GM23248 (cell line): ENCODE results near the gene PLOD1. TPM values are rescaled to one million over a fixed set of nuclear protein-coding genes. Genes with fewer than 3 reads are reported as not detected.
"Not testable (repeated sequence)": the region's sequence is repeated elsewhere in the genome, so short reads cannot be mapped to it uniquely, and the experiment has no call there.

Experiments used
- DNase-seq: peaks from one replicate; pipeline ENCODE4 v3.0.0-alpha.2; 2015
- H2AFZ ChIP-seq: fragments of 200-600 bp; sonication (generic); 2 replicates; pipeline ENCODE4 v1.6.1; 2016; ENCODE audit warnings: antibody characterized with exemption
- H3F3A ChIP-seq: fragments of 200-600 bp; sonication (generic); 2 replicates; pipeline ENCODE4 v1.6.1; 2016; ENCODE audit warnings: mild to moderate bottlenecking, antibody characterized with exemption, mixed run types; ENCODE audit not compliant: insufficient read depth
- H3K27ac ChIP-seq: fragments of 200-600 bp; sonication (generic); 2 replicates; pipeline ENCODE4 v1.5.1; 2016; ENCODE audit warnings: mild to moderate bottlenecking
- H3K27me3 ChIP-seq: fragments of 200-600 bp; sonication (generic); replicated peaks from 2 replicates; pipeline ENCODE4 v1.6.1; 2016; ENCODE audit warnings: mild to moderate bottlenecking; ENCODE audit not compliant: insufficient read depth
- H3K36me3 ChIP-seq: fragments of 200-600 bp; sonication (generic); 2 replicates; pipeline ENCODE4 v1.6.1; 2016; ENCODE audit warnings: low read depth, mild to moderate bottlenecking
- H3K4me1 ChIP-seq: fragments of 200-600 bp; sonication (generic); 2 replicates; pipeline ENCODE4 v1.6.1; 2016; ENCODE audit warnings: mild to moderate bottlenecking; ENCODE audit not compliant: insufficient read depth
- H3K4me2 ChIP-seq: fragments of 200-600 bp; sonication (generic); one replicate; pipeline ENCODE4 v1.6.1; 2016; ENCODE audit warnings: mild to moderate bottlenecking; ENCODE audit not compliant: unreplicated experiment
- H3K4me3 ChIP-seq: fragments of 200-600 bp; sonication (generic); 2 replicates; pipeline ENCODE4 v1.5.1; 2016; ENCODE audit warnings: mild to moderate bottlenecking
- H3K79me2 ChIP-seq: fragments of 200-600 bp; sonication (generic); 2 replicates; pipeline ENCODE4 v1.6.1; 2016; ENCODE audit warnings: mild to moderate bottlenecking; ENCODE audit not compliant: insufficient read depth
- H3K9ac ChIP-seq: fragments of 200-600 bp; sonication (generic); 2 replicates; pipeline ENCODE4 v1.6.1; 2016; ENCODE audit warnings: mild to moderate bottlenecking
- H3K9me2 ChIP-seq: fragments of 200-600 bp; sonication (generic); 2 replicates; pipeline ENCODE4 v1.6.1; 2016; ENCODE audit warnings: mixed run types, mild to moderate bottlenecking, moderate library complexity; ENCODE audit not compliant: insufficient read depth
- H3K9me3 ChIP-seq: fragments of 200-600 bp; sonication (generic); one replicate; pipeline ENCODE4 v1.6.1; 2017; ENCODE audit warnings: low read depth
- H4K20me1 ChIP-seq: fragments of 200-600 bp; sonication (generic); 2 replicates; pipeline ENCODE4 v1.6.0; 2016; ENCODE audit not compliant: insufficient read depth
- EZH2 ChIP-seq: fragments of 200-600 bp; sonication (generic); IDR thresholded peaks from 2 replicates; pipeline ENCODE4 v1.6.1; 2018; ENCODE audit warnings: antibody characterized with exemption, mild to moderate bottlenecking; ENCODE audit not compliant: insufficient read depth, poor library complexity, severe bottlenecking
- EZH2phosphoT487 ChIP-seq: fragments of 200-600 bp; sonication (generic); IDR thresholded peaks from 2 replicates; pipeline ENCODE4 v1.6.1; 2018; ENCODE audit warnings: antibody characterized with exemption, moderate library complexity, mild to moderate bottlenecking, low read depth; ENCODE audit not compliant: insufficient read depth
- WGBS, 2 experiments: methylation state at CpG; one replicate each; pipeline ENCODE4 v1.1.6; 2015 to 2017; ENCODE audit warnings: low lambda C conversion rate in 2 of 2, low coverage in 1 of 2; ENCODE audit errors: missing lambda C conversion rate in 2 of 2; 5-methylcytosine and 5-hydroxymethylcytosine counted together
- in situ Hi-C: fragments of 300-500 bp; cut with MboI; formaldehyde crosslinking; loops from 2 replicates; pipeline ENCODE4 v1.15.0; 2020
- polyA plus RNA-seq: library from polyadenylated mRNA; unstranded; fragments of >200 nt; fragmentation: Nextera tagmentation; extraction: Ambion mirVana; gene quantifications from 2 replicates; pipeline ENCODE4 v1.2.1, GENCODE V29; 2016
- total RNA-seq: library from RNA; depleted of rRNA; stranded (reverse); fragments of >200 nt; shearing (Covaris generic); gene quantifications from 2 replicates; pipeline ENCODE4 v1.2.3, GENCODE V29; 2014

Gene PLOD1
- total and polyA plus RNA-seq, 2 experiments from 2014 or later, result 443 to 633 TPM

GRCh38 chr1:11923069-11923826, 11.3 kb upstream of the PLOD1 start:
- in situ Hi-C loops, result no loop called here

DNA sequence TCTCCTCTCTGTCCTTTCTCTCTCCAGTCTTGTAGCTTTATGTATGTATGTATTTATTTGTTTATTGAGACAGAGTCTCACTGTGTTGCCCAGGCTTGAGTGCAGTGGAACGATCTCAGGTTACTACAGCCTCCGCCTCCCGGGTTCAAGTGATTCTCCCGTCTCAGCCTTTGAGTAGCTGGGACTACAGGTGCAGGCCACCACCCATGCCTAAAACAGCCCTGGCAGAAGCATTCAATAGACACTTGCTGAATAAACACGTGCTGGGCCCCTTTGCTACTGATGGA, 10.7 kb upstream of the PLOD1 start:
- H2AFZ ChIP-seq, result no peak overlapping the region
- H3K36me3 ChIP-seq, result no peaks in the 10 kb centered on the region; the same call in 1 of the 2 replicates
- peak overlapping the region; percentile 86 for H3K4me2 ChIP-seq
- TF ChIP-seq EZH2phosphoT487 (no peak), EZH2 (no peak)
- H3K9me3 ChIP-seq, result no peaks in the 10 kb centered on the region
- 45 to 49% methylated on average over 5 of the region's 5 CpGs for WGBS, 2 experiments
- no peaks in the 10 kb centered on the region for H3K27me3 ChIP-seq
- in situ Hi-C loops, result no loop called here
- no peaks in the 10 kb centered on the region for H3K9me2 ChIP-seq
- no peak overlapping the region for H3K27ac ChIP-seq
- peaks cover 61% of the 10 kb centered on the region for H3K79me2 ChIP-seq
- no peak for DNase-seq
- H4K20me1 ChIP-seq, result peaks cover 5% of the 10 kb centered on the region; the same call in 1 of the 2 replicates
- peak overlapping the region; percentile 28; the same call in 1 of the 2 replicates for H3K9ac ChIP-seq
- peaks cover 16% of the 10 kb centered on the region for H3F3A ChIP-seq
- peaks cover 20% of the 10 kb centered on the region for H3K4me1 ChIP-seq
- peak overlapping the region; percentile 73; the same call in 1 of the 2 replicates for H3K4me3 ChIP-seq

More at GRCh38 chr1:11923069-11923826, 11.3 kb upstream of the PLOD1 start:
- Histone ChIP-seq H3K79me2 (peaks cover 61% of the 10 kb centered on the region), H3K4me2 (peak overlapping the region; percentile 86), H3F3A (peaks cover 21% of the 10 kb centered on the region), H4K20me1 (peaks cover 5% of the 10 kb centered on the region; the same call in 1 of the 2 replicates), H3K9ac (peak overlapping the region; percentile 28; the same call in 1 of the 2 replicates), H3K9me2 (no peaks in the 10 kb centered on the region), H3K27ac (no peak overlapping the region), H2AFZ (no peak overlapping the region), H3K4me3 (0 out of 2 replicates have a peak overlapping the region, but pooled peaks have one; percentile 73), H3K9me3 (no peaks in the 10 kb centered on the region), H3K27me3 (no peaks in the 10 kb centered on the region), H3K36me3 (no peaks in the 10 kb centered on the region; the same call in 1 of the 2 replicates), H3K4me1 (peaks cover 26% of the 10 kb centered on the region)
- TF ChIP-seq EZH2 (no peak), EZH2phosphoT487 (no peak)
- no peak for DNase-seq
- WGBS, 2 experiments, result 82 to 86% methylated on average over 23 to 24 of the region's 24 CpGs

- Histone ChIP-seq H3K9me2 (no peaks in the 10 kb centered on the region), H3K36me3 (no peaks in the 10 kb centered on the region; the same call in 1 of the 2 replicates), H4K20me1 (peaks cover 5% of the 10 kb centered on the region; the same call in 1 of the 2 replicates), H3K4me1 (peaks cover 16% of the 10 kb centered on the region), H3K27me3 (no peaks in the 10 kb centered on the region), H3K9ac (peak overlapping the region; percentile 62), H3K4me2 (peak overlapping the region; percentile 86), H3K79me2 (peaks cover 56% of the 10 kb centered on the region), H3K9me3 (no peaks in the 10 kb centered on the region), H3F3A (peaks cover 9% of the 10 kb centered on the region; the same call in 1 of the 2 replicates), H2AFZ (no peak overlapping the region), H3K4me3 (peak overlapping the region; percentile 73), H3K27ac (no peak overlapping the region)
- peak; percentile 33 for DNase-seq
- TF ChIP-seq EZH2, result no peak
- no peak for TF ChIP-seq EZH2phosphoT487
- in situ Hi-C loops, result no loop called here
- WGBS, 2 experiments, result 51 to 54% methylated on average over 16 of the region's 16 CpGs
These were observed 10.0 kb upstream of the PLOD1 start for GRCh38 chr1:11924334-11925195.

DNA sequence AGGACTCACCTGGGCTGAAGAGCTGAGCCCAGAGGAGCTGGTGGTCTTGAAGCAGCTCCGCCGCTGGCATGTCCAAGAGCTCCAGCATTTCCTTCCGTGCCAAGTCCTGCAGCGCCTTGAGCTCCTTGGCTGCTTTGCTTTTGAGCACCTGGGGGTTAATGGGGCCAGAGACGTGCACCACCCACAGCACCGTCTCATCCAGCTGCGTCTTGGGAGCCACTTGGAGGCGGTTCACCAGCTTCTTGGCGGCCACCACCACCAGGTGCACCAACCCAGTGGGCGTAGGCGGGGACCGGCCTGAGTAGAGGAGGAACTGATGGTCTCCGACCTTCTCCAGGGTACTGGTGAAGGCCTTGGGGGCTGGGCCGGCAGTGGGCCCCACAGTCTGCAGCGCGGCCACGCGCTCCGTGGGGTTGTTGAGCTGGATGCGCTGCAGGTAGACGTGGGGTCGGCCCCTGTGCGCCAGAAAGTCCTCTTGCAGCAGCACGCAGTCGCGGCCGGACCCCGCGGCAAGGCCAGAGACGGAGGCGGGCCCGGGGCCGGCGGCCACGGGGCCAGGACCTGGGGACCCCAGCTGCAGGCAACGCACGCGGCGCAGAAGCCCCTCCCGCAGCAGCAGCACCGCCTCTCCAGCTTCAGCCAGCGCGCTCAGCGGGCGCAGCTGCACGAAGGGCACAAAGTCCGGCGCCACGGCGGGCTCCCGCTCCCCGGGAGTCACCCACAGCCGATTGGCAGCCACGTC, 9.2 kb upstream of the PLOD1 start:
- H3K79me2 ChIP-seq, result peaks cover 49% of the 10 kb centered on the region
- H3K9me2 ChIP-seq, result not testable (repeated sequence)

More for the DNA sequence above, 9.2 kb upstream of the PLOD1 start:
- Histone ChIP-seq H3K9ac (peak overlapping the region; percentile 62), H3K4me1 (peaks cover 22% of the 10 kb centered on the region), H3K4me2 (peak overlapping the region; percentile 86), H3K4me3 (peak overlapping the region; percentile 73)
- H3F3A ChIP-seq, H3K27ac ChIP-seq, H3K36me3 ChIP-seq, H3K27me3 ChIP-seq, H2AFZ ChIP-seq, in situ Hi-C loops, DNase-seq, H4K20me1 ChIP-seq, H3K9me3 ChIP-seq: not testable (repeated sequence)
- 19 to 36% methylated on average over 14 to 36 of the region's 54 CpGs for WGBS, 2 experiments
